ENCODE results near the gene PRKAG2.

GRCh38 chr7:151508991-151509390, 367.9 kb downstream of the PRKAG2 start:
- TF ChIP-seq GATA2 (IDR thresholded peaks at IDR 0.05; ENCODE audit: low read depth, low read length) (no peak), GATA3 (IDR thresholded peaks at IDR 0.05; ENCODE audit: low read depth, low read length) (no peak)

Data from SH-SY5Y (cell line).